Panc1 (cell line): ENCODE results near the gene PEPD.

Experiments used
- POLR2AphosphoS5 ChIP-seq: IDR thresholded peaks from 2 replicates; pipeline ENCODE4 v1.6.1; 2012; ENCODE audit warnings: mild to moderate bottlenecking, low read depth, low read length, moderate library complexity
- REST ChIP-seq, 2 experiments: IDR thresholded peaks; 2 replicates each; pipeline ENCODE4 v1.6.1; 2011 to 2012; ENCODE audit warnings: low read depth in 2 of 2, control low read depth in 1 of 2, low read length in 1 of 2, mild to moderate bottlenecking in 1 of 2, moderate library complexity in 1 of 2; ENCODE audit not compliant: insufficient read depth in 1 of 2
- SIN3A ChIP-seq: IDR thresholded peaks from 2 replicates; pipeline ENCODE4 v1.6.1; 2012; ENCODE audit warnings: low read depth, mild to moderate bottlenecking, low read length, moderate library complexity, borderline replicate concordance; ENCODE audit not compliant: insufficient read depth
- TCF7L2 ChIP-seq: IDR thresholded peaks from 2 replicates; pipeline ENCODE4 v1.6.1; 2011; ENCODE audit warnings: mild to moderate bottlenecking, low read depth, low read length, inconsistent platforms
- TF ChIP-seq, protein P1 (sequence below): fragments of 450-650 bp; IDR thresholded peaks from 2 replicates; pipeline ENCODE4 v1.5.1; 2017; ENCODE audit warnings: mild to moderate bottlenecking

DNA sequence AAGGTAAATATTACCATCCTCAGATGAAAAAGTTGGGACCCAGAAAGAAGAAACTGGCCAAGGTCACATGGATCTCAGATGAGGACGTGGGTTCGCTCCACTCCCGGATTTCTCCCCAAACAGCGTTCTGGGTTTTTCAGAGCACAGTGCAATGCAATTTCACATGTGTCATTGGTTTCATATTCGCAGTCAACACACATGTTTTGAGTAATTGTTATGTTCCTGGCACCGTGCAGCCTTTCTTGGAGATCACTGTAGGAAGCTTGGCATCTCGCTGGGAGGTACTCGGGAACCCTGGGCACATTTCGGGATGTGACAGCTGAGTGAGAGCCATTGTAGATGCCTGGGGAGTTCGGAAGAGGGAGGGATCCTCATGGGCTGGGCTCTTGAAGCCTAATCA, 174.3 kb downstream of the PEPD start:
- TF ChIP-seq, protein P1, sequence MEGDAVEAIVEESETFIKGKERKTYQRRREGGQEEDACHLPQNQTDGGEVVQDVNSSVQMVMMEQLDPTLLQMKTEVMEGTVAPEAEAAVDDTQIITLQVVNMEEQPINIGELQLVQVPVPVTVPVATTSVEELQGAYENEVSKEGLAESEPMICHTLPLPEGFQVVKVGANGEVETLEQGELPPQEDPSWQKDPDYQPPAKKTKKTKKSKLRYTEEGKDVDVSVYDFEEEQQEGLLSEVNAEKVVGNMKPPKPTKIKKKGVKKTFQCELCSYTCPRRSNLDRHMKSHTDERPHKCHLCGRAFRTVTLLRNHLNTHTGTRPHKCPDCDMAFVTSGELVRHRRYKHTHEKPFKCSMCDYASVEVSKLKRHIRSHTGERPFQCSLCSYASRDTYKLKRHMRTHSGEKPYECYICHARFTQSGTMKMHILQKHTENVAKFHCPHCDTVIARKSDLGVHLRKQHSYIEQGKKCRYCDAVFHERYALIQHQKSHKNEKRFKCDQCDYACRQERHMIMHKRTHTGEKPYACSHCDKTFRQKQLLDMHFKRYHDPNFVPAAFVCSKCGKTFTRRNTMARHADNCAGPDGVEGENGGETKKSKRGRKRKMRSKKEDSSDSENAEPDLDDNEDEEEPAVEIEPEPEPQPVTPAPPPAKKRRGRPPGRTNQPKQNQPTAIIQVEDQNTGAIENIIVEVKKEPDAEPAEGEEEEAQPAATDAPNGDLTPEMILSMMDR = no peak
- no peak for TF ChIP-seq REST (IDR thresholded peaks at IDR 0.05; ENCODE audit: insufficient read depth in 1 of 2, low read depth in 2 of 2, low read length in 1 of 2)
- no peak for TF ChIP-seq POLR2AphosphoS5
- TF ChIP-seq TCF7L2 = no peak
- TF ChIP-seq SIN3A = no peak
